ENCODE results near the gene COA5. TPM values are rescaled to one million over a fixed set of nuclear protein-coding genes. Genes with fewer than 3 reads are reported as not detected.

COA5 gene
- total RNA-seq, 2 experiments from 2014 or later: 33.6 to 40.0 TPM

Other genes starting within 250 kb of the COA5 start
- 14.3 and 28.5 TPM in 2 replicates for gene INPP4A, start 163.7 kb downstream of the COA5 start, total RNA-seq (2014; rRNA removed; shearing (Covaris generic))
- 27.5 and 28.6 TPM in 2 replicates for gene INPP4A, start 163.7 kb downstream of the COA5 start, total RNA-seq (2022)
- 19.2 and 24.4 TPM in 2 replicates for gene UNC50, start 77 bp upstream of the COA5 start, total RNA-seq (2014; rRNA removed; shearing (Covaris generic))
- 33.3 and 33.7 TPM in 2 replicates for gene UNC50, start 77 bp upstream of the COA5 start, total RNA-seq (2022)
- gene MGAT4A, start 122.6 kb upstream of the COA5 start, total RNA-seq (2014; rRNA removed; shearing (Covaris generic)): 7.7 and 10.1 TPM in 2 replicates
- gene MGAT4A, start 122.6 kb upstream of the COA5 start, total RNA-seq (2022): 9.5 and 15.4 TPM in 2 replicates